Peyer's patch (tissue), 4 donors: ENCODE results near the gene SUV39H1.

Experiments
- CTCF ChIP-seq, 6 experiments: fragments of 450-650 bp in 4 of 6; fragments of 200-600 bp in 2 of 6; sonication (generic) in 1 of 6; IDR thresholded peaks; one replicate each; pipeline ENCODE4 v1.5.1; 2017 to 2019; ENCODE audit warnings: antibody characterized with exemption in 6 of 6, mild to moderate bottlenecking in 3 of 6, moderate library complexity in 1 of 6
- POLR2A ChIP-seq, 2 donors: fragments of 450-650 bp; IDR thresholded peaks; one replicate each; pipeline ENCODE4 v1.5.1; 2017; ENCODE audit warnings: antibody characterized with exemption in 2 of 2, mild to moderate bottlenecking in 2 of 2, moderate library complexity in 2 of 2

- no peak for TF ChIP-seq CTCF (IDR thresholded peaks at IDR 0.05)
- no peak for TF ChIP-seq POLR2A (IDR thresholded peaks at IDR 0.05)
Observed at GRCh38 chrX:48719958-48720357, 23.4 kb downstream of the SUV39H1 start.
